CD4-positive, alpha-beta T cell treated with Interleukin-1 beta for 1 hour (primary cell): Measurements from ENCODE around the gene ADCYAP1R1.

Experiments
- DNase-seq, 2 donors: peaks; one replicate each; pipeline ENCODE4 v3.0.0-alpha.2; 2020 to 2022

The ADCYAP1R1 gene

GRCh38 chr7:31044529-31044928 is 7.6 kb upstream of the ADCYAP1R1 start:
- no peak for DNase-seq

GRCh38 chr7:31046723-31047122 is 5.4 kb upstream of the ADCYAP1R1 start:
- DNase-seq = no peak

- no peak for DNase-seq
These were observed 4.6 kb upstream of the ADCYAP1R1 start for GRCh38 chr7:31047313-31048146.

GRCh38 chr7:31049005-31049765 is 2.9 kb upstream of the ADCYAP1R1 start:
- no peak for DNase-seq

- DNase-seq = no peak
These were observed 356 bp downstream of the ADCYAP1R1 start for GRCh38 chr7:31052487-31052840.

- no peak for DNase-seq
These were observed 913 bp downstream of the ADCYAP1R1 start for GRCh38 chr7:31052841-31053601.

- DNase-seq = no peak
These were observed 1.9 kb downstream of the ADCYAP1R1 start for GRCh38 chr7:31053986-31054385.

- DNase-seq = no peak
These were observed 2.6 kb downstream of the ADCYAP1R1 start for GRCh38 chr7:31054608-31055278.

- no peak for DNase-seq
These were observed 3.4 kb downstream of the ADCYAP1R1 start for GRCh38 chr7:31055471-31055870.

- DNase-seq = no peak
These were observed 4.8 kb downstream of the ADCYAP1R1 start for GRCh38 chr7:31056775-31057346.

- no peak for DNase-seq
These were observed 6.0 kb downstream of the ADCYAP1R1 start for GRCh38 chr7:31058122-31058521.

- no peak for DNase-seq
These were observed 6.6 kb downstream of the ADCYAP1R1 start for GRCh38 chr7:31058688-31059087.

- no peak for DNase-seq
These were observed 7.4 kb downstream of the ADCYAP1R1 start for GRCh38 chr7:31059551-31059950.

GRCh38 chr7:31061185-31061584 is 9.1 kb downstream of the ADCYAP1R1 start:
- no peak for DNase-seq

- DNase-seq = no peak
These were observed 10.8 kb downstream of the ADCYAP1R1 start for GRCh38 chr7:31062746-31063435.

- DNase-seq = no peak
These were observed 13.0 kb downstream of the ADCYAP1R1 start for GRCh38 chr7:31065021-31065593.

- no peak for DNase-seq
These were observed 13.7 kb downstream of the ADCYAP1R1 start for GRCh38 chr7:31065840-31066239.

- DNase-seq = no peak
These were observed 14.5 kb downstream of the ADCYAP1R1 start for GRCh38 chr7:31066516-31067130.

- no peak for DNase-seq
These were observed 15.4 kb downstream of the ADCYAP1R1 start for GRCh38 chr7:31067491-31067890.

GRCh38 chr7:31068006-31068675 is 16.0 kb downstream of the ADCYAP1R1 start:
- DNase-seq = no peak
